ENCODE data around the gene SIL1. TPM values are rescaled to one million over a fixed set of nuclear protein-coding genes. Genes with fewer than 3 reads are reported as not detected.
"Not testable (repeated sequence)": the region's sequence is repeated elsewhere in the genome, so short reads cannot be mapped to it uniquely, and the experiment has no call there.

The SIL1 gene
- polyA plus RNA-seq, 1 experiment: 90.5 TPM

DNA sequence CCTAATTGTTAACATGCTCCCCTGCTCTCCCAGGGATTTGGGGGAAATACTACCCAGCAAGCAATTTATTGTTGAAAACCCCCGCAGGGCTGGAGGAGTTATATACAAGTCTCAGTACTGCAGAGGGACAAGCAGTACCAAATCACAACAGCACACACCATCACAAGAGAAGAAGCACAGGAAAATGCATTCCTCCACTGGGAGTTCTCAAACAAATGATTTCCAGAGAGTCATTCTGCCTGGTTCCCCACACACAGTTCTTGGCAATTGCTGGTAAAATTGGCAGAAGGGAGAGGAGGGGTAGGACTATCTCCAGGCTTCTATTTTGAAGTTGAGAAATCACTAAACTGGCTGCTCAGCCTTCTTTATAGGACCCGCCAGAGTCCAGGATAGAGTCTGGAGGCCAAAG is 16.8 kb downstream of the SIL1 start:
- POLR2A ChIA-PET: no interaction called here
- no peaks in the 10 kb centered on the region for H3K27me3 ChIP-seq (ENCODE audit: control insufficient read depth, insufficient read depth, low read length)
- no peak for DNase-seq (ENCODE audit: low read depth)
- TF ChIP-seq, protein P1, sequence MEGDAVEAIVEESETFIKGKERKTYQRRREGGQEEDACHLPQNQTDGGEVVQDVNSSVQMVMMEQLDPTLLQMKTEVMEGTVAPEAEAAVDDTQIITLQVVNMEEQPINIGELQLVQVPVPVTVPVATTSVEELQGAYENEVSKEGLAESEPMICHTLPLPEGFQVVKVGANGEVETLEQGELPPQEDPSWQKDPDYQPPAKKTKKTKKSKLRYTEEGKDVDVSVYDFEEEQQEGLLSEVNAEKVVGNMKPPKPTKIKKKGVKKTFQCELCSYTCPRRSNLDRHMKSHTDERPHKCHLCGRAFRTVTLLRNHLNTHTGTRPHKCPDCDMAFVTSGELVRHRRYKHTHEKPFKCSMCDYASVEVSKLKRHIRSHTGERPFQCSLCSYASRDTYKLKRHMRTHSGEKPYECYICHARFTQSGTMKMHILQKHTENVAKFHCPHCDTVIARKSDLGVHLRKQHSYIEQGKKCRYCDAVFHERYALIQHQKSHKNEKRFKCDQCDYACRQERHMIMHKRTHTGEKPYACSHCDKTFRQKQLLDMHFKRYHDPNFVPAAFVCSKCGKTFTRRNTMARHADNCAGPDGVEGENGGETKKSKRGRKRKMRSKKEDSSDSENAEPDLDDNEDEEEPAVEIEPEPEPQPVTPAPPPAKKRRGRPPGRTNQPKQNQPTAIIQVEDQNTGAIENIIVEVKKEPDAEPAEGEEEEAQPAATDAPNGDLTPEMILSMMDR (IDR thresholded peaks at IDR 0.05; ENCODE audit: insufficient read depth, low read depth, low read length): no peak
- no peak overlapping the region for H3K4me3 ChIP-seq (ENCODE audit: low read depth, low read length)
- H3K36me3 ChIP-seq (ENCODE audit: control insufficient read depth, insufficient read depth, low read length): no peaks in the 10 kb centered on the region
- CTCF ChIA-PET: no interaction called here

DNA sequence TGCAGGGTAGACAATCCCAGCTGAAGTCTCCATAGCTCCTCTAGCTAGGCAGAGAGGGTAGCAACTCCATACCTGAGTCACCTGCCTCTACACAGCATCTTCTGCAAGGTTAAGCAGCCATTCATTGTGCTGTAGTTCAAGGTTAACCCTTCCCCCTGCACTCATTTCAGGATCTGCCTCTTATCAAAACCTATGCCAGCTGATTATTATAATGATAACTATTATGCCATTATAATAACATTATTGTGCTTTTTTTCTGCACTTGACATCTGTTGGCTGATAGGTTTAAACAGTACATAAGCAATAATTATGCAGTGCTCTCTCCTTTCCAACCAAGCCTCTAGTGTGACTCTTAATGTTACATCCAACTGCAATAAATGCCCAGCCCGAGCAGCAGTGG is 17.3 kb downstream of the SIL1 start:
- ChIA-PET CTCF (no interaction called here), POLR2A (no interaction called here)
- Histone ChIP-seq H3K4me3 (ENCODE audit: low read depth, low read length) (no peak overlapping the region), H3K36me3 (ENCODE audit: control insufficient read depth, insufficient read depth, low read length) (no peaks in the 10 kb centered on the region), H3K27me3 (ENCODE audit: control insufficient read depth, insufficient read depth, low read length) (no peaks in the 10 kb centered on the region)
- no peak for DNase-seq (ENCODE audit: low read depth)
- TF ChIP-seq, protein P1 (IDR thresholded peaks at IDR 0.05; ENCODE audit: insufficient read depth, low read depth, low read length): no peak

DNA sequence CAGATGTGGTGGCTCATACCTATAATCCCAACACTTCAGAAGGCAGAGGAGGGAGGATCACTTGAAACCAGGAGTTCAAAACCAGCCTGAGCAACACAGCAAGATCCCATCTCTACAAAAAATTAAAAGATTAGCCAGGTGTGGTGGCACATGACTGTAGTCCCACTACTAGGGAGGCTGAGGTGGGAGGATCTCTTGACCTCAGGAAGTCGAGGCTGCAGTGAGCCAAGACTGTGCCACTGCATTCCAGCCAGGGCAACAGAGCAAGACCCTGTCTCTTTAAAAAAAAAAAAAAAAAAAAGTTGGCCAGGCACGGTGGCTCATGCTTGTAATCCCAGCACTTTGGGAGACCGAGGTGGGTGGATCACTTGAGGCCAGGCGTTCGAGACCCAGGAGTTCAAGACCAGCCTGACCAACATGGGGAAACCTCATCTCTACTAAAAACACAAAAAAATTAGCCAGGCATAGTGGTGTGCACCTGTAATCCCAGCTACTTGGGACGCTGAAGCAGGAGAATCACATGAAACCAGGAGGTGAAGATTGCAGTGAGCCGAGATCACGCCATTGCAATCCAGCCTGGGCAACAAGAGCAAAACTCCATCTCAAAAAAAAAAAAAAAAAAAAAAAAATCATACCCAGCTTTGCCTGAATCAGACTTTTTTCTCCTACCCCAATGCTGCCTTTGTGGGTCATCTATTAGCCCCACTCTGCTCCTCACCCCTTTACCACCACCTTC is 18.2 kb downstream of the SIL1 start:
- POLR2A ChIA-PET; H3K36me3 ChIP-seq (ENCODE audit: control insufficient read depth, insufficient read depth, low read length); H3K4me3 ChIP-seq (ENCODE audit: low read depth, low read length); H3K27me3 ChIP-seq (ENCODE audit: control insufficient read depth, insufficient read depth, low read length); DNase-seq (ENCODE audit: low read depth): not testable (repeated sequence)
- CTCF ChIA-PET: interaction anchor here (0.7 kb wide), 1 partner anchor 12 kb away, joined by 3 read pairs; no protein-coding TSS in a partner anchor

DNA sequence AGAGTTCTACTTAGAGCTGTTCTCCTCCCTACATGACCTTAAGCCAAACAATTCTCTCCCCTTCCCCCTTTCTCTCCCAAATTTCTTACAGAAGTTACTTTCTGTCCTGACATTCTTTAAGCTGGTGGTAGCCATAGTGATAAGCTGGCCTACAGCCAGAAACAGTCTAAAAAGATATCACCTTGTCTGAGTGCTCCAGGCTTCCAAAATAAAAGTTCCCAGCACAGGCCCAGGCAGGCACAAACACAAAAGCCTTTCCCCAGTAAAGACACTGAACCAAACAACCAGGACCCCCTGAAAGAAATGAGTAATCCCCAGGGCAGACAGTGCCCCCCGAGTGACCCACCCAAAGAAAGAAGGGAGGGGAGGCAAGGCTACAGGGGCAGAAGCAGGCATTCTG is 19.2 kb downstream of the SIL1 start:
- DNase-seq (ENCODE audit: low read depth): no peak
- TF ChIP-seq, protein P1 (IDR thresholded peaks at IDR 0.05; ENCODE audit: insufficient read depth, low read depth, low read length): no peak
- ChIA-PET POLR2A (no interaction called here), CTCF (interaction anchor here (0.7 kb wide), 1 partner anchor 11 kb away, joined by 3 read pairs; no protein-coding TSS in a partner anchor)
- Histone ChIP-seq H3K36me3 (ENCODE audit: control insufficient read depth, insufficient read depth, low read length) (no peaks in the 10 kb centered on the region), H3K27me3 (ENCODE audit: control insufficient read depth, insufficient read depth, low read length) (no peaks in the 10 kb centered on the region), H3K4me3 (ENCODE audit: low read depth, low read length) (no peak overlapping the region)

DNA sequence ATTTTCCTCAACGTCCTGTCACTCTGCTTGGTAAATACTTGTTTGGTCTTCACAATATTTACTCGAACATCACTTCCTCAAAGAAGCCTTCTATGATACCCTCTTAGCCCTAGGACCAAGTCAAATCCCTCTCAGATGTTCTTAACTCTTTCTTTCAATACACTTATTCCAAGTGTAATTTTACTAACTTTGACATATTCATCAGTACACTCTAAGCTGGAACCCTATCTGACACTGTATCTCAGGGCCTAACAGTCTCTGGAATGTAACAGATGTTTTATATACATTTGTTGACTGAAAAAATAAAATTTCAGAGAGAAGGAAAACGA is 19.6 kb downstream of the SIL1 start:
- no peak overlapping the region for H3K4me3 ChIP-seq (ENCODE audit: low read depth, low read length)
- no peaks in the 10 kb centered on the region for H3K27me3 ChIP-seq (ENCODE audit: control insufficient read depth, insufficient read depth, low read length)
- H3K36me3 ChIP-seq (ENCODE audit: control insufficient read depth, insufficient read depth, low read length): no peaks in the 10 kb centered on the region
- ChIA-PET CTCF (no interaction called here), POLR2A (no interaction called here)
- TF ChIP-seq, protein P1 (IDR thresholded peaks at IDR 0.05; ENCODE audit: insufficient read depth, low read depth, low read length): no peak
- no peak for DNase-seq (ENCODE audit: low read depth)

Measured in BJ (cell line).